ENCODE measurements around the gene ANGPTL2.

ANGPTL2 gene

DNA sequence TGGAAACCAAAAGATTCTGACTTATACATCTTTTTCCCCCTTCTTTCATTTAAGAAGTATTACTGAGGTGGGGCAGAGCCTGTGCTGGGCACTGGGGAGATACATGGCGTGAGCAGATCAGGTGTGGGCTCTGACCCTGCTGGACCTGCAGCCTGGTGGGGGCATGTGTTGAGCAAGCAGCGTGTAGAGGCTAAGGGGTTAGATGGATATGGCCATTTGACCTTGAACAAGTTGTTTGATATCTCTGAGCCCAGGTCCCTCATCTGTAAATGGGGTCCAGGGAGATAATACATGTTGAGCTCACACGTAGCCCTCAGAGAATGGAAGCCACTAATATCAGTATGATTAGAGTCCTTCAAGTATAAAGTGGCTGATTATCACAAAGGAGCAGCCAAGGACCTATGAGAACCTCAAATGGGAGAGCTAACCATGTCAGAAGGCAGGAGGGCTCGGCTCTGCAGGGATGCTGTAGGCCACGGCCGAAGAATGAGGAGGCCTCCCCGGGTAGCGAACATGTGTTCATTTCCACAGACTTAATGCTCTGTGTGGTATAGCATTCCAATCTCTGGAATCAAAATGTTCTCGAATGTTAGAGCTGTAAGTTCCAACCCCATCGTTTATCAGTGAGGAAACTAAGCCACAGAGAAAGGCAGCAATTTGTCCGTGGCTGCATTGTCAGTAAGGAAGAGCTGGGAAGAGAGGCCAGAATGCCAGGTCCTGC is 15.4 kb upstream of the ANGPTL2 start:
- Histone ChIP-seq H3K9me3 (ENCODE audit: insufficient read depth, low read length, severe bottlenecking) (no peaks in the 10 kb centered on the region), H4K20me1 (ENCODE audit: insufficient read depth, low read length) (peaks cover 7% of the 10 kb centered on the region), H2AFZ (ENCODE audit: low read depth, low read length) (no peak overlapping the region), H3K9ac (ENCODE audit: low read depth, low read length) (no peak overlapping the region), H3K27me3 (ENCODE audit: insufficient read depth, low read length, poor library complexity) (peaks cover 17% of the 10 kb centered on the region), H3K79me2 (ENCODE audit: insufficient read depth, low read length) (no peaks in the 10 kb centered on the region), H3K36me3 (ENCODE audit: insufficient read depth, low read length) (no peaks in the 10 kb centered on the region), H3K4me2 (ENCODE audit: insufficient read depth, low read length) (no peak overlapping the region), H3K4me3 (ENCODE audit: low read depth in 1 of 2, low read length in 2 of 2) (no peak overlapping the region), H3K4me1 (ENCODE audit: insufficient read depth, low read length) (no peaks in the 10 kb centered on the region), H3K27ac (ENCODE audit: low read length) (no peak overlapping the region)
- no peak for ATAC-seq (ENCODE audit: insufficient read depth, low read depth)
- TF ChIP-seq, protein P1, sequence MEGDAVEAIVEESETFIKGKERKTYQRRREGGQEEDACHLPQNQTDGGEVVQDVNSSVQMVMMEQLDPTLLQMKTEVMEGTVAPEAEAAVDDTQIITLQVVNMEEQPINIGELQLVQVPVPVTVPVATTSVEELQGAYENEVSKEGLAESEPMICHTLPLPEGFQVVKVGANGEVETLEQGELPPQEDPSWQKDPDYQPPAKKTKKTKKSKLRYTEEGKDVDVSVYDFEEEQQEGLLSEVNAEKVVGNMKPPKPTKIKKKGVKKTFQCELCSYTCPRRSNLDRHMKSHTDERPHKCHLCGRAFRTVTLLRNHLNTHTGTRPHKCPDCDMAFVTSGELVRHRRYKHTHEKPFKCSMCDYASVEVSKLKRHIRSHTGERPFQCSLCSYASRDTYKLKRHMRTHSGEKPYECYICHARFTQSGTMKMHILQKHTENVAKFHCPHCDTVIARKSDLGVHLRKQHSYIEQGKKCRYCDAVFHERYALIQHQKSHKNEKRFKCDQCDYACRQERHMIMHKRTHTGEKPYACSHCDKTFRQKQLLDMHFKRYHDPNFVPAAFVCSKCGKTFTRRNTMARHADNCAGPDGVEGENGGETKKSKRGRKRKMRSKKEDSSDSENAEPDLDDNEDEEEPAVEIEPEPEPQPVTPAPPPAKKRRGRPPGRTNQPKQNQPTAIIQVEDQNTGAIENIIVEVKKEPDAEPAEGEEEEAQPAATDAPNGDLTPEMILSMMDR (IDR thresholded peaks at IDR 0.05; ENCODE audit: borderline replicate concordance, extremely low read depth, low read length, poor library complexity, severe bottlenecking) = no peak
- TF ChIP-seq EZH2 (IDR thresholded peaks at IDR 0.05; ENCODE audit: borderline replicate concordance, low read depth, low read length, severe bottlenecking) = no peak
- DNase-seq = no peak

GRCh38 chr9:127136880-127137639 is 14.6 kb upstream of the ANGPTL2 start:
- Histone ChIP-seq H3K4me2 (ENCODE audit: insufficient read depth, low read length) (no peak overlapping the region), H3K9me3 (ENCODE audit: insufficient read depth, low read length, severe bottlenecking) (no peaks in the 10 kb centered on the region), H4K20me1 (ENCODE audit: insufficient read depth, low read length) (peaks cover 7% of the 10 kb centered on the region), H3K79me2 (ENCODE audit: insufficient read depth, low read length) (no peaks in the 10 kb centered on the region), H3K27ac (ENCODE audit: low read length) (no peak overlapping the region), H2AFZ (ENCODE audit: low read depth, low read length) (no peak overlapping the region), H3K36me3 (ENCODE audit: insufficient read depth, low read length) (no peaks in the 10 kb centered on the region), H3K4me3 (ENCODE audit: low read depth in 1 of 2, low read length in 2 of 2) (no peak overlapping the region), H3K4me1 (ENCODE audit: insufficient read depth, low read length) (no peaks in the 10 kb centered on the region), H3K9ac (ENCODE audit: low read depth, low read length) (no peak overlapping the region), H3K27me3 (ENCODE audit: insufficient read depth, low read length, poor library complexity) (peaks cover 17% of the 10 kb centered on the region)
- TF ChIP-seq EZH2 (IDR thresholded peaks at IDR 0.05; ENCODE audit: borderline replicate concordance, low read depth, low read length, severe bottlenecking) = no peak
- TF ChIP-seq, protein P1 (IDR thresholded peaks at IDR 0.05; ENCODE audit: borderline replicate concordance, extremely low read depth, low read length, poor library complexity, severe bottlenecking) = no peak
- DNase-seq = no peak
- no peak for ATAC-seq (ENCODE audit: insufficient read depth, low read depth)

DNA sequence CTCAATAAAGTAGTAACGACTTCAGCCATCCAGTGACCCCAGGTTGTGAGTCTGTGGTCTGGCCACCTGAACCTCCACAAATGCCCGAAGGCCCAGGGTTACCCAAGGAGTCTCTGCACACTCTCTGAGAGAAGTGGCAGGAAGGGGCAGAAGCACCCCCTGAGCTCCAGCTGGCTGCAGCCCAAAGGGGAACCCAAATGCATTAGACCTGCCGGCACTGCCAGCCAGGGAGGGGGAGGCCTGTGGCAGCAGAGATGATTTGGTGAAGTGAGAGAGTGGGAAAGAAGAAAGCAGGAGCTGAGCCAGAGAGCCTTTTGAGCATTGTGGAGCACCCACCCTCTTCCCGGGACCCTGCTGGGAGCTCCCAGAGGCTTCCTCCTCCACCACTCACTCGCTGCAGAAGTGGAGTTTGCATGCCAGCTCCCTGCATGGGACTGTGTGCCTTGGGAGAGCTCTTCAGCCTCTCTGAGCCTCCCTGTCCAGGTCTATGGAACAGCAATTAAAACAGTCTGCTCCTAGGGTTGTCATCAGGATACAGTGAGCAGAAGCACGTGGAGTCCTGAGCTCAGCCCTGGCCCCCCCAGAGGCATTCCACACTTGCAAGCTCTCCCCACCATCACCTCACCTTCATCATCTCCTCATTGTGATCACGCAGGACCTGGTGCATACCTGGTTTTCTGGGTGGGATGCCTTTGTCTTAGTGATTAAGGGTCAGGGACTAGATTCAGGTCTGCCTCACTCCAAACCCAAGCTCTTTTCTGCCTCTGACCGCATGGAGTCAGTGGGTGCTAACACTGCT is 13.8 kb upstream of the ANGPTL2 start:
- no peaks in the 10 kb centered on the region for H3K9me3 ChIP-seq (ENCODE audit: insufficient read depth, low read length, severe bottlenecking)
- no peak overlapping the region for H3K9ac ChIP-seq (ENCODE audit: low read depth, low read length)
- no peak for DNase-seq
- H2AFZ ChIP-seq (ENCODE audit: low read depth, low read length) = no peak overlapping the region
- H3K27me3 ChIP-seq (ENCODE audit: insufficient read depth, low read length, poor library complexity) = peaks cover 17% of the 10 kb centered on the region
- no peak overlapping the region for H3K27ac ChIP-seq (ENCODE audit: low read length)
- H3K79me2 ChIP-seq (ENCODE audit: insufficient read depth, low read length) = no peaks in the 10 kb centered on the region
- no peak overlapping the region for H3K4me2 ChIP-seq (ENCODE audit: insufficient read depth, low read length)
- no peaks in the 10 kb centered on the region for H3K4me1 ChIP-seq (ENCODE audit: insufficient read depth, low read length)
- no peak overlapping the region for H3K4me3 ChIP-seq (ENCODE audit: low read depth in 1 of 2, low read length in 2 of 2)
- no peak for ATAC-seq (ENCODE audit: insufficient read depth, low read depth)
- TF ChIP-seq, protein P1 (IDR thresholded peaks at IDR 0.05; ENCODE audit: borderline replicate concordance, extremely low read depth, low read length, poor library complexity, severe bottlenecking) = no peak
- no peak for TF ChIP-seq EZH2 (IDR thresholded peaks at IDR 0.05; ENCODE audit: borderline replicate concordance, low read depth, low read length, severe bottlenecking)
- H4K20me1 ChIP-seq (ENCODE audit: insufficient read depth, low read length) = peaks cover 7% of the 10 kb centered on the region
- no peaks in the 10 kb centered on the region for H3K36me3 ChIP-seq (ENCODE audit: insufficient read depth, low read length)

All from DND-41 (cell line).